HepG2 (cell line): Measurements from ENCODE around the gene DHCR7. TPM values are rescaled to one million over a fixed set of nuclear protein-coding genes. Genes with fewer than 3 reads are reported as not detected.

Source experiments
- ATAC-seq: fragments of 200-7000 bp; cut with Tn5 transposase; 3 replicates; pipeline ENCODE4 v1.9.1; 2020; ENCODE audit warnings: mild to moderate bottlenecking, moderate library complexity
- BruUV-seq: library from RNA; stranded (reverse); fragments of 400-500 nt; replicated peaks from 2 replicates; lab custom pipeline; 2021; lab: Mats Ljungman, UMichigan
- CTCF ChIA-PET: fragments of 300-600 bp; formaldehyde crosslinking; extraction: SDS; loops from one replicate; lab custom pipeline; 2021; ENCODE audit warnings: low total read pairs, inconsistent platforms, low intra/inter-chr PET ratio; lab: Yijun Ruan, JAX
- POLR2A ChIA-PET: fragments of 350-600 bp; sonication (Branson Sonifier 250); formaldehyde crosslinking; loops from one replicate; lab custom pipeline; 2020; ENCODE audit warnings: antibody characterized with exemption, inconsistent platforms; lab: Yijun Ruan, JAX
- DNase-seq: peaks from one replicate; pipeline ENCODE4 v3.0.0-alpha.2; 2015; ENCODE audit warnings: low spot score
- FAIRE-seq: peaks from 3 replicates; lab custom pipeline; 2011; peaks lifted over from hg19 to GRCh38; lab: Jason Lieb, UNC
- H2AFZ ChIP-seq: one replicate; pipeline ENCODE4 v1.6.1; 2011; ENCODE audit warnings: low read length, inconsistent platforms
- H3K27ac ChIP-seq: fragments of 300-600 bp; 3 replicates; pipeline ENCODE4 v1.8.0; 2011; ENCODE audit warnings: mixed run types, mild to moderate bottlenecking, mixed read lengths, low read length, inconsistent platforms; ENCODE audit not compliant: insufficient read depth; ENCODE audit errors: extremely low read length
- H3K27me3 ChIP-seq, 2 experiments: fragments of 200-600 bp in 1 of 2; 2 replicates in 1 of 2; 3 replicates in 1 of 2; pipeline versions ENCODE4 v1.6.0 to v1.8.0; 2011; ENCODE audit warnings: low read length in 2 of 2, mild to moderate bottlenecking in 2 of 2, moderate library complexity in 2 of 2, inconsistent platforms in 1 of 2; ENCODE audit not compliant: insufficient read depth in 2 of 2, control insufficient read depth in 1 of 2
- H3K36me3 ChIP-seq, 2 experiments: fragments of 200-600 bp in 1 of 2; replicated peaks in 1 of 2; 2 replicates in 1 of 2; 3 replicates in 1 of 2; pipeline versions ENCODE4 v1.5.1 to v1.8.0; 2011; ENCODE audit warnings: low read length in 2 of 2, inconsistent platforms in 1 of 2; ENCODE audit not compliant: insufficient read depth in 2 of 2, control insufficient read depth in 1 of 2
- H3K4me1 ChIP-seq: 2 replicates; pipeline ENCODE4 v1.5.1; 2012; ENCODE audit warnings: low read length, inconsistent platforms; ENCODE audit not compliant: insufficient read depth
- H3K4me2 ChIP-seq: 2 replicates; pipeline ENCODE4 v1.6.0; 2011; ENCODE audit warnings: low read depth, low read length, inconsistent platforms
- H3K4me3 ChIP-seq, 3 experiments: fragments of 200-600 bp in 1 of 3; sonication (generic), shearing (Covaris generic) in 1 of 3; replicated peaks in 1 of 3; 2 replicates each; pipeline ENCODE4 v1.5.1; 2011 to 2016; ENCODE audit warnings: low read length in 3 of 3, inconsistent platforms in 2 of 3, low read depth in 2 of 3, mild to moderate bottlenecking in 2 of 3, control low read depth in 1 of 3, mixed read lengths in 1 of 3; ENCODE audit not compliant: insufficient read depth in 1 of 3
- H3K79me2 ChIP-seq: one replicate; pipeline ENCODE4 v1.6.1; 2011; ENCODE audit warnings: low read length, inconsistent platforms; ENCODE audit not compliant: insufficient read depth
- H3K9ac ChIP-seq: 2 replicates; pipeline ENCODE4 v1.6.0; 2011; ENCODE audit warnings: mild to moderate bottlenecking, low read depth, low read length, inconsistent platforms; ENCODE audit not compliant: insufficient read depth
- H3K9me3 ChIP-seq: 2 replicates; pipeline ENCODE4 v1.5.1; 2012; ENCODE audit warnings: mild to moderate bottlenecking, low read length
- H4K20me1 ChIP-seq: 2 replicates; pipeline ENCODE4 v1.6.0; 2011; ENCODE audit warnings: inconsistent platforms, mild to moderate bottlenecking, low read length, moderate library complexity; ENCODE audit not compliant: insufficient read depth
- ADNP ChIP-seq: sonication (generic); formaldehyde crosslinking; IDR thresholded peaks from 2 replicates; pipeline ENCODE4 v1.4.0; 2020; ENCODE audit warnings: missing genetic modification reagents
- DMAP1 ChIP-seq: IDR thresholded peaks from 2 replicates; pipeline ENCODE4 v1.6.1; 2016
- EZH2 ChIP-seq: conservative IDR thresholded peaks from 2 replicates; pipeline ENCODE4 v1.6.1; 2012; ENCODE audit warnings: mild to moderate bottlenecking, low read depth, low read length, moderate library complexity
- MAFG ChIP-seq: sonication (generic); formaldehyde crosslinking; IDR thresholded peaks from 2 replicates; pipeline ENCODE4 v1.5.1; 2020; ENCODE audit warnings: mild to moderate bottlenecking, missing genetic modification reagents
- MTA1 ChIP-seq: sonication (generic); formaldehyde crosslinking; IDR thresholded peaks from 2 replicates; pipeline ENCODE4 v1.4.0; 2020; ENCODE audit warnings: missing genetic modification reagents, mild to moderate bottlenecking, borderline replicate concordance
- SNAPC2 ChIP-seq: sonication (generic); formaldehyde crosslinking; IDR thresholded peaks from 2 replicates; pipeline ENCODE4 v1.8.1; 2022; ENCODE audit warnings: mild to moderate bottlenecking, missing genetic modification reagents
- ZNF235 ChIP-seq: sonication (generic); formaldehyde crosslinking; IDR thresholded peaks from 2 replicates; pipeline ENCODE4 v1.8.1; 2023; ENCODE audit warnings: mild to moderate bottlenecking, missing genetic modification reagents, borderline replicate concordance
- ZNF263 ChIP-seq: sonication (generic); formaldehyde crosslinking; IDR thresholded peaks from 2 replicates; pipeline ENCODE4 v1.4.0; 2020; ENCODE audit warnings: missing genetic modification reagents
- ZNF619 ChIP-seq: sonication (generic); formaldehyde crosslinking; IDR thresholded peaks from 2 replicates; pipeline ENCODE4 v1.4.0; 2020; ENCODE audit warnings: mild to moderate bottlenecking, missing genetic modification reagents
- ZNF747 ChIP-seq: sonication (generic); formaldehyde crosslinking; IDR thresholded peaks from 2 replicates; pipeline ENCODE4 v1.8.1; 2023; ENCODE audit warnings: missing genetic modification reagents, mild to moderate bottlenecking, borderline replicate concordance
- WGBS: methylation state at CpG from one replicate; pipeline ENCODE4 v1.1.6; 2017; ENCODE audit warnings: low lambda C conversion rate; 5-methylcytosine and 5-hydroxymethylcytosine counted together
- in situ Hi-C: cut with HindIII; loops from 2 replicates; pipeline ENCODE4 v1.10.0; 2017; ENCODE audit warnings: low pct_unique_long_range_greater_than_20kb; ENCODE audit not compliant: extremely low pct_ligation_motif_present
- intact Hi-C: fragments of 100-400 bp; cut with micrococcal nuclease; formaldehyde crosslinking; loops from one replicate; pipeline ENCODE4 v1.10.0; 2022; ENCODE audit not compliant: unreplicated experiment
- polyA plus RNA-seq, 8 experiments: library from polyadenylated mRNA; depleted of rRNA in 3 of 8; stranded (reverse) in 7 of 8; unstranded in 1 of 8; fragments of >200 nt; fragmentation: Illumina TruSeq in 4 of 8; extraction: Trizol in 4 of 8; gene quantifications; 2 replicates each; pipeline versions ENCODE4 v1.2.1 to v1.2.3, GENCODE V29; 2011 to 2016; ENCODE audit warnings: low read depth in 4 of 8, missing spikeins in 1 of 8, mixed read lengths in 1 of 8; ENCODE audit not compliant: insufficient read depth in 1 of 8
- total RNA-seq, 5 experiments: library from RNA; depleted of rRNA; stranded (reverse); fragments of >200 nt; fragmentation: Illumina TruSeq; extraction: Trizol; gene quantifications; 2 replicates each; pipeline ENCODE4 v1.2.3, GENCODE V29; 2016; ENCODE audit warnings: low read depth in 1 of 5
- TF ChIP-seq, protein P1 (sequence below): sonication (generic); formaldehyde crosslinking; IDR thresholded peaks from 2 replicates; pipeline ENCODE4 v1.4.0; 2020; ENCODE audit warnings: mild to moderate bottlenecking, missing genetic modification reagents
- TF ChIP-seq, protein P2 (sequence below): sonication (generic); formaldehyde crosslinking; IDR thresholded peaks from 2 replicates; pipeline ENCODE4 v1.4.0; 2020; ENCODE audit warnings: missing genetic modification reagents; ENCODE audit errors: not compliant biosample characterization
- TF ChIP-seq, protein P3 (sequence below): sonication (generic); formaldehyde crosslinking; IDR thresholded peaks from one replicate; pipeline ENCODE4 v1.5.1; 2020; ENCODE audit warnings: mild to moderate bottlenecking, missing genetic modification reagents; ENCODE audit errors: not compliant biosample characterization

Gene DHCR7
- total and polyA plus RNA-seq, 2 of the 13 experiments (the other 11 are each of a cell fraction or from before 2014, with no cell fraction given): 96.0 to 143 TPM

- no CpG with 5 or more reads among the region's 31 CpGs for WGBS
- intact Hi-C loops (no loop called here), in situ Hi-C loops (no loop called here)
- Histone ChIP-seq H3K4me2 (peak overlapping the region; percentile 81), H3K36me3 (peaks cover 12 to 40% of the 10 kb centered on the region in 2 experiments; a peak in 4 of 5 replicates), H3K4me1 (peaks cover 59% of the 10 kb centered on the region), H3K4me3 (peak overlapping the region; percentile 76 to 93 (median 86)), H2AFZ (no peak overlapping the region), H3K9ac (peak overlapping the region; percentile 79), H4K20me1 (peaks cover 23% of the 10 kb centered on the region), H3K27ac (peak overlapping the region; percentile 57), H3K9me3 (no peaks in the 10 kb centered on the region), H3K27me3 (no peaks in the 10 kb centered on the region), H3K79me2 (peaks cover 53% of the 10 kb centered on the region)
- ATAC-seq (peak; percentile 49), DNase-seq (no peak), FAIRE-seq (no peak)
- POLR2A ChIA-PET: interaction anchor here (0.9 to 2.2 kb wide), 6 partner anchors 10 to 195 kb away, joined by 3 to 16 read pairs (median 6); partner anchors contain the start of gene KRTAP5-7
- BruUV-seq: no TSS peak
- CTCF ChIA-PET: no interaction called here
- TF ChIP-seq ZNF263: peak; percentile 48
- no peak for TF ChIP-seq MAFG (CRISPR knock-in tag)
- TF ChIP-seq, protein P1, sequence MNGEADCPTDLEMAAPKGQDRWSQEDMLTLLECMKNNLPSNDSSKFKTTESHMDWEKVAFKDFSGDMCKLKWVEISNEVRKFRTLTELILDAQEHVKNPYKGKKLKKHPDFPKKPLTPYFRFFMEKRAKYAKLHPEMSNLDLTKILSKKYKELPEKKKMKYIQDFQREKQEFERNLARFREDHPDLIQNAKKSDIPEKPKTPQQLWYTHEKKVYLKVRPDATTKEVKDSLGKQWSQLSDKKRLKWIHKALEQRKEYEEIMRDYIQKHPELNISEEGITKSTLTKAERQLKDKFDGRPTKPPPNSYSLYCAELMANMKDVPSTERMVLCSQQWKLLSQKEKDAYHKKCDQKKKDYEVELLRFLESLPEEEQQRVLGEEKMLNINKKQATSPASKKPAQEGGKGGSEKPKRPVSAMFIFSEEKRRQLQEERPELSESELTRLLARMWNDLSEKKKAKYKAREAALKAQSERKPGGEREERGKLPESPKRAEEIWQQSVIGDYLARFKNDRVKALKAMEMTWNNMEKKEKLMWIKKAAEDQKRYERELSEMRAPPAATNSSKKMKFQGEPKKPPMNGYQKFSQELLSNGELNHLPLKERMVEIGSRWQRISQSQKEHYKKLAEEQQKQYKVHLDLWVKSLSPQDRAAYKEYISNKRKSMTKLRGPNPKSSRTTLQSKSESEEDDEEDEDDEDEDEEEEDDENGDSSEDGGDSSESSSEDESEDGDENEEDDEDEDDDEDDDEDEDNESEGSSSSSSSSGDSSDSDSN: peak; percentile 40; the same call in 1 of the 2 replicates
- TF ChIP-seq SNAPC2 (CRISPR knock-in tag): 0 out of 2 replicates have a peak, but pooled peaks have one; percentile 35
- no peak for TF ChIP-seq ADNP (CRISPR knock-in tag)
- TF ChIP-seq, protein P2, sequence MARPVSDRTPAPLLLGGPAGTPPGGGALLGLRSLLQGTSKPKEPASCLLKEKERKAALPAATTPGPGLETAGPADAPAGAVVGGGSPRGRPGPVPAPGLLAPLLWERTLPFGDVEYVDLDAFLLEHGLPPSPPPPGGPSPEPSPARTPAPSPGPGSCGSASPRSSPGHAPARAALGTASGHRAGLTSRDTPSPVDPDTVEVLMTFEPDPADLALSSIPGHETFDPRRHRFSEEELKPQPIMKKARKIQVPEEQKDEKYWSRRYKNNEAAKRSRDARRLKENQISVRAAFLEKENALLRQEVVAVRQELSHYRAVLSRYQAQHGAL (CRISPR knock-in tag): no peak
- TF ChIP-seq, protein P3, sequence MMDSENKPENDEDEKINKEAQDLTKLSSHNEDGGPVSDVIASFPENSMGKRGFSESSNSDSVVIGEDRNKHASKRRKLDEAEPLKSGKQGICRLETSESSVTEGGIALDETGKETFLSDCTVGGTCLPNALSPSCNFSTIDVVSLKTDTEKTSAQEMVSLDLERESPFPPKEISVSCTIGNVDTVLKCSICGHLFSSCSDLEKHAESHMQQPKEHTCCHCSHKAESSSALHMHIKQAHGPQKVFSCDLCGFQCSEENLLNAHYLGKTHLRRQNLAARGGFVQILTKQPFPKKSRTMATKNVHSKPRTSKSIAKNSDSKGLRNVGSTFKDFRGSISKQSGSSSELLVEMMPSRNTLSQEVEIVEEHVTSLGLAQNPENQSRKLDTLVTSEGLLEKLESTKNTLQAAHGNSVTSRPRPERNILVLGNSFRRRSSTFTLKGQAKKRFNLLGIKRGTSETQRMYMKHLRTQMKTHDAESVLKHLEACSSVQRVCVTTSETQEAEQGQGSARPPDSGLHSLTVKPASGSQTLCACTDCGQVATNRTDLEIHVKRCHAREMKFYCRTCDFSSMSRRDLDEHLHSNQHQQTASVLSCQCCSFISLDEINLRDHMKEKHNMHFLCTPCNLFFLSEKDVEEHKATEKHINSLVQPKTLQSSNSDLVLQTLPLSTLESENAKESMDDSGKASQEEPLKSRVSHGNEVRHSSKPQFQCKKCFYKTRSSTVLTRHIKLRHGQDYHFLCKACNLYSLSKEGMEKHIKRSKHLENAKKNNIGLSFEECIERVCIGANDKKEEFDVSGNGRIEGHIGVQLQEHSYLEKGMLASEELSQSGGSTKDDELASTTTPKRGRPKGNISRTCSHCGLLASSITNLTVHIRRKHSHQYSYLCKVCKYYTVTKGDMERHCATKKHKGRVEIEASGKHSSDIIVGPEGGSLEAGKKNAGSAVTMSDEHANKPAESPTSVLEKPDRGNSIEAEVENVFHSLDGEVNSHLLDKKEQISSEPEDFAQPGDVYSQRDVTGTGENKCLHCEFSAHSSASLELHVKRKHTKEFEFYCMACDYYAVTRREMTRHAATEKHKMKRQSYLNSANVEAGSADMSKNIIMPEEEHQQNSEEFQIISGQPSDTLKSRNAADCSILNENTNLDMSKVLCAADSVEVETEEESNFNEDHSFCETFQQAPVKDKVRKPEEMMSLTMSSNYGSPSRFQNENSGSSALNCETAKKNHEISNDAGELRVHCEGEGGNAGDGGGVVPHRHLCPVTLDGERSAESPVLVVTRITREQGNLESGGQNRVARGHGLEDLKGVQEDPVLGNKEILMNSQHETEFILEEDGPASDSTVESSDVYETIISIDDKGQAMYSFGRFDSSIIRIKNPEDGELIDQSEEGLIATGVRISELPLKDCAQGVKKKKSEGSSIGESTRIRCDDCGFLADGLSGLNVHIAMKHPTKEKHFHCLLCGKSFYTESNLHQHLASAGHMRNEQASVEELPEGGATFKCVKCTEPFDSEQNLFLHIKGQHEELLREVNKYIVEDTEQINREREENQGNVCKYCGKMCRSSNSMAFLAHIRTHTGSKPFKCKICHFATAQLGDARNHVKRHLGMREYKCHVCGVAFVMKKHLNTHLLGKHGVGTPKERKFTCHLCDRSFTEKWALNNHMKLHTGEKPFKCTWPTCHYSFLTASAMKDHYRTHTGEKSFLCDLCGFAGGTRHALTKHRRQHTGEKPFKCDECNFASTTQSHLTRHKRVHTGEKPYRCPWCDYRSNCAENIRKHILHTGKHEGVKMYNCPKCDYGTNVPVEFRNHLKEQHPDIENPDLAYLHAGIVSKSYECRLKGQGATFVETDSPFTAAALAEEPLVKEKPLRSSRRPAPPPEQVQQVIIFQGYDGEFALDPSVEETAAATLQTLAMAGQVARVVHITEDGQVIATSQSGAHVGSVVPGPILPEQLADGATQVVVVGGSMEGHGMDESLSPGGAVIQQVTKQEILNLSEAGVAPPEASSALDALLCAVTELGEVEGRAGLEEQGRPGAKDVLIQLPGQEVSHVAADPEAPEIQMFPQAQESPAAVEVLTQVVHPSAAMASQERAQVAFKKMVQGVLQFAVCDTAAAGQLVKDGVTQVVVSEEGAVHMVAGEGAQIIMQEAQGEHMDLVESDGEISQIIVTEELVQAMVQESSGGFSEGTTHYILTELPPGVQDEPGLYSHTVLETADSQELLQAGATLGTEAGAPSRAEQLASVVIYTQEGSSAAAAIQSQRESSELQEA: no peak
- TF ChIP-seq ZNF235 (CRISPR knock-in tag): peak; percentile 88; the same call in 1 of the 2 replicates
- TF ChIP-seq EZH2: no peak
- no peak for TF ChIP-seq DMAP1 (CRISPR knock-in tag)
- TF ChIP-seq ZNF619 (CRISPR knock-in tag): 0 out of 2 replicates have a peak, but pooled peaks have one; percentile 8
- 0 out of 2 replicates have a peak, but pooled peaks have one; percentile 15 for TF ChIP-seq MTA1 (CRISPR knock-in tag)
- 0 out of 2 replicates have a peak, but pooled peaks have one; percentile 2 for TF ChIP-seq ZNF747 (CRISPR knock-in tag)
Observed at GRCh38 chr11:71447791-71448256, 369 bp downstream of the DHCR7 start.
